IPS-18c (cell line): ENCODE data around the gene CIDEB.

Experiments
- H3K4me3 ChIP-seq: 2 replicates; pipeline ENCODE4 v1.7.0; 2013; ENCODE audit warnings: low read depth, mild to moderate bottlenecking, low read length, moderate library complexity; ENCODE audit not compliant: insufficient read depth
- H3K9me3 ChIP-seq: one replicate; pipeline ENCODE4 v1.6.1; 2013; ENCODE audit warnings: mild to moderate bottlenecking, low read length, moderate library complexity; ENCODE audit not compliant: control insufficient read depth, insufficient read depth

CIDEB gene

GRCh38 chr14:24317141-24317928 lies 9.6 kb upstream of the CIDEB start:
- Histone ChIP-seq H3K4me3 (no peak overlapping the region), H3K9me3 (no peaks in the 10 kb centered on the region)

GRCh38 chr14:24316597-24316950 lies 8.8 kb upstream of the CIDEB start:
- Histone ChIP-seq H3K4me3 (no peak overlapping the region), H3K9me3 (no peaks in the 10 kb centered on the region)

DNA sequence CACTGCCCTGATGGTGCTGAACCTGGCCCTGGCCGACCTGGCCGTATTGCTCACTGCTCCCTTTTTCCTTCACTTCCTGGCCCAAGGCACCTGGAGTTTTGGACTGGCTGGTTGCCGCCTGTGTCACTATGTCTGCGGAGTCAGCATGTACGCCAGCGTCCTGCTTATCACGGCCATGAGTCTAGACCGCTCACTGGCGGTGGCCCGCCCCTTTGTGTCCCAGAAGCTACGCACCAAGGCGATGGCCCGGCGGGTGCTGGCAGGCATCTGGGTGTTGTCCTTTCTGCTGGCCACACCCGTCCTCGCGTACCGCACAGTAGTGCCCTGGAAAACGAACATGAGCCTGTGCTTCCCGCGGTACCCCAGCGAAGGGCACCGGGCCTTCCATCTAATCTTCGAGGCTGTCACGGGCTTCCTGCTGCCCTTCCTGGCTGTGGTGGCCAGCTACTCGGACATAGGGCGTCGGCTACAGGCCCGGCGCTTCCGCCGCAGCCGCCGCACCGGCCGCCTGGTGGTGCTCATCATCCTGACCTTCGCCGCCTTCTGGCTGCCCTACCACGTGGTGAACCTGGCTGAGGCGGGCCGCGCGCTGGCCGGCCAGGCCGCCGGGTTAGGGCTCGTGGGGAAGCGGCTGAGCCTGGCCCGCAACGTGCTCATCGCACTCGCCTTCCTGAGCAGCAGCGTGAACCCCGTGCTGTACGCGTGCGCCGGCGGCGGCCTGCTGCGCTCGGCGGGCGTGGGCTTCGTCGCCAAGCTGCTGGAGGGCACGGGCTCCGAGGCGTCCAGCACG lies 8.2 kb upstream of the CIDEB start:
- Histone ChIP-seq H3K9me3 (no peaks in the 10 kb centered on the region), H3K4me3 (no peak overlapping the region)

DNA sequence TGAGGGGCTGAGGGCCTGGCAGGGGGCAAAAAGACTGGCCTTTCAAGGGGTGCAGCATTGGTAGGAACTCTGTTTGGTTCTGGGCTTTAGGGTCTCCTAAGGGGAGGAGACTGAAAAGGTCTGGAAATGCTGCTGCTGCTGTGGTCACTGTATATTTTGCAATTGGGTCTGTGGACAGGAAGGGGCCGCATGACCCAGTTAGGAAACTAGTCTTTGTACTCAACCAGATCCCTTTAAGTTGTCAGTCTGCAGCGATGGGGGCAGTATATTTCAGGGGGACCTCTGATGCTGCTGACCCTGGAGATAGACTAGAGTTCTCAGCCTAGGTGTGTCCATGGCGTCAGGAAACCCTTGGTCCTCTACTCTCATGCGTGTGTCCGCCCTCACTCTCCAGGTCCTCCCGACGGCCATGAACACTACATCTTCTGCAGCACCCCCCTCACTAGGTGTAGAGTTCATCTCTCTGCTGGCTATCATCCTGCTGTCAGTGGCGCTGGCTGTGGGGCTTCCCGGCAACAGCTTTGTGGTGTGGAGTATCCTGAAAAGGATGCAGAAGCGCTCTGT lies 7.5 kb upstream of the CIDEB start:
- no peaks in the 10 kb centered on the region for H3K9me3 ChIP-seq
- no peak overlapping the region for H3K4me3 ChIP-seq

GRCh38 chr14:24314377-24315193 lies 6.8 kb upstream of the CIDEB start:
- H3K4me3 ChIP-seq: no peak overlapping the region
- no peaks in the 10 kb centered on the region for H3K9me3 ChIP-seq

DNA sequence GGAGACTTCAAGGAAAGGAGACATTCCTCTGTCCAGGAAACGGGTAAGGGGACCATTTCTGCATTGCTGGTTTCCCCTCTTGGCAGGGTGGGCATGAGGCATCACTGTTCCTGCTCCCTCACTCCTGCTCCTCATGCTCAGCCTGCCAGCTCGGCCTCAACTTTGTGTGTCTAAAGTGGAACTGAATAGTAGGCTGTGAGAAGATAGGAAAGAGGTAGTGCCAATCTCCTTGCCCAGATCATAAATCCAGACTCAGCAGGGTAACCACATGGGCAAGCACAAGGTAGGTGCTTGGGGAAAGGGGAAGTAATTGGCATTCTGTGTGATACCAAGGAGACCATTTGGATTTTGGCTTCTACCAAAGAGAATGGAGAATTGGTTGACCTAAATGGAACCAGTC lies 6.1 kb upstream of the CIDEB start:
- Histone ChIP-seq H3K9me3 (no peaks in the 10 kb centered on the region), H3K4me3 (no peak overlapping the region)

GRCh38 chr14:24312736-24313507 lies 5.1 kb upstream of the CIDEB start:
- H3K4me3 ChIP-seq: no peak overlapping the region
- no peaks in the 10 kb centered on the region for H3K9me3 ChIP-seq

GRCh38 chr14:24311837-24312615 lies 4.2 kb upstream of the CIDEB start:
- Histone ChIP-seq H3K9me3 (no peaks in the 10 kb centered on the region), H3K4me3 (no peak overlapping the region)

DNA sequence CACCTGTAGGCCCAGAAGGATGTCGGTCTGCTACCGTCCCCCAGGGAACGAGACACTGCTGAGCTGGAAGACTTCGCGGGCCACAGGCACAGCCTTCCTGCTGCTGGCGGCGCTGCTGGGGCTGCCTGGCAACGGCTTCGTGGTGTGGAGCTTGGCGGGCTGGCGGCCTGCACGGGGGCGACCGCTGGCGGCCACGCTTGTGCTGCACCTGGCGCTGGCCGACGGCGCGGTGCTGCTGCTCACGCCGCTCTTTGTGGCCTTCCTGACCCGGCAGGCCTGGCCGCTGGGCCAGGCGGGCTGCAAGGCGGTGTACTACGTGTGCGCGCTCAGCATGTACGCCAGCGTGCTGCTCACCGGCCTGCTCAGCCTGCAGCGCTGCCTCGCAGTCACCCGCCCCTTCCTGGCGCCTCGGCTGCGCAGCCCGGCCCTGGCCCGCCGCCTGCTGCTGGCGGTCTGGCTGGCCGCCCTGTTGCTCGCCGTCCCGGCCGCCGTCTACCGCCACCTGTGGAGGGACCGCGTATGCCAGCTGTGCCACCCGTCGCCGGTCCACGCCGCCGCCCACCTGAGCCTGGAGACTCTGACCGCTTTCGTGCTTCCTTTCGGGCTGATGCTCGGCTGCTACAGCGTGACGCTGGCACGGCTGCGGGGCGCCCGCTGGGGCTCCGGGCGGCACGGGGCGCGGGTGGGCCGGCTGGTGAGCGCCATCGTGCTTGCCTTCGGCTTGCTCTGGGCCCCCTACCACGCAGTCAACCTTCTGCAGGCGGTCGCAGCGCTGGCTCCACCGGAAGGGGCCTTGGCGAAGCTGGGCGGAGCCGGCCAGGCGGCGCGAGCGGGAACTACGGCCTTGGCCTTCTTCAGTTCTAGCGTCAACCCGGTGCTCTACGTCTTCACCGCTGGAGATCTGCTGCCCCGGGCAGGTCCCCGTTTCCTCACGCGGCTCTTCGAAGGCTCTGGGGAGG lies 3.1 kb upstream of the CIDEB start, which contains the start of gene LTB4R:
TSS of gene LTB4R (plus strand) at position 857 of the 959 bp plus-strand sequence. CDS start 4,150 bp downstream, outside the sequence.
- H3K4me3 ChIP-seq: no peak within 1 kb of the TSS
- no peaks in the 10 kb centered on the region for H3K9me3 ChIP-seq

DNA sequence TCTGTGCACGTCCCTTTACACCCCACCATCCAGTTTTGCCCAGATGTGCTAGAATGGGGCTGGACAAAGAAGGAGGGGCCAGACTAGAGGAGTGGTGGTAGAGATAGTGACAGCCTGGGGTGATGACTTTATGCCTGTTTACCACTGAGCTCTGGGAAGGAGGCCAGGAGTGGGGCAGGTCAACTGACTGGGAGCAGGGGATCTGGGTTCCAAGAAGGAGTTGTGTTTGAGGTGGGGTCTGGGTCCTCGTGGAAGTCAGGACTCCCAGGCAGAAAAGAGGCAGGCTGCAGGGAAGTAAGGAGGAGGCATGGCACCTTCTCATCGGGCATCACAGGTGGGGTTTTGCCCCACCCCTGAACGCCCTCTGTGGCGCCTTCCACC lies 2.5 kb upstream of the CIDEB start:
- H3K4me3 ChIP-seq: no peak overlapping the region
- H3K9me3 ChIP-seq: no peaks in the 10 kb centered on the region

DNA sequence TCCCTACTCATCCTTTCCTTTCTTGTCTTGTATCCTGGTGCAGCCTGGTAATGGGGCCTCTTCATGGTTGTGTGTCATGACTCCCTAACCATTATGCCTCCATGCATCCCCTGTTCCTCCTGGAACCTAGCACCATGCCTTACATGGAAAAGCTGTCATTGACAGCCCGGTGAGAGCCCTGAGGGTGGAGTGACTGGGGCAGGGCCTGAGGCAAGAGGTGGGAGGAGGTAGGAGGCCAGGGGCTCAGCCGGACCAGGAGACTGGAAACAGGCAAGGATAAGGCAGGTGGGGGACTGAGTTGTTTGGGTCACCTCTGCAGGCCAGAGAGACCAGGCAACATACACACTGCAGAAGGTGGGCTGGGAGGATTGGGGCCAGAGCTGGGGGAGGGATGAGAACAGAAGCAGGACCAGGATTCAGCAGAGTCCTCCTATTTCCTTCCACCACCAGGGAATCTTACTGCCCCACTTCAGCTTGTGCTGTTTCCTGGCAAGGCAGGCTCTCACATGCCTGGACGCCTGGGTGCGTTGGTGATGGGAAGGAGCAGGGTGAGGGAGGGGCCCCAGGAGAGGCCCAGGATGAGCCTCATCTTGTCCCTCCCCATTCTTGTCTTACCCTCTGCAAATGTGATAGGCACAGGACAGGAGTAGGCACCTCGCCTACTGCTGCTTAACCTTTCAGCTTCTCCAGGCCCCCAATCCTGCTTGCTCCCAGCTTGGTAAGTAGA lies 1.9 kb upstream of the CIDEB start, which contains the start of gene LTB4R2:
TSS of gene LTB4R2 (plus strand) at position 603 of the 727 bp plus-strand sequence. CDS start 525 bp downstream, outside the sequence.
- H3K4me3 ChIP-seq: no peak within 1 kb of the TSS
- H3K9me3 ChIP-seq: no peaks in the 10 kb centered on the region

- H3K9me3 ChIP-seq: no peaks in the 10 kb centered on the region
- no peak overlapping the region for H3K4me3 ChIP-seq
These were observed 756 bp upstream of the CIDEB start for GRCh38 chr14:24308342-24309124.

- H3K4me3 ChIP-seq: no peak overlapping the region
- H3K9me3 ChIP-seq: no peaks in the 10 kb centered on the region
These were observed 612 bp downstream of the CIDEB start for GRCh38 chr14:24307156-24307574.

- H3K4me3 ChIP-seq: no peak overlapping the region
- no peaks in the 10 kb centered on the region for H3K9me3 ChIP-seq
These were observed 3.8 kb downstream of the CIDEB start for GRCh38 chr14:24304019-24304387.
